HG03175 (cell line): Measurements from ENCODE around the gene YPEL2.
"Not testable (repeated sequence)": the region's sequence is repeated elsewhere in the genome, so short reads cannot be mapped to it uniquely, and the experiment has no call there.

Experiments used
- ATAC-seq: cut with Tn5 transposase; IDR thresholded peaks from one replicate; pipeline ENCODE4 v1.9.1; 2021; ENCODE audit warnings: mild to moderate bottlenecking, moderate library complexity; ENCODE audit not compliant: unreplicated experiment

Gene YPEL2, protein sequence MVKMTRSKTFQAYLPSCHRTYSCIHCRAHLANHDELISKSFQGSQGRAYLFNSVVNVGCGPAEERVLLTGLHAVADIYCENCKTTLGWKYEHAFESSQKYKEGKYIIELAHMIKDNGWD

DNA sequence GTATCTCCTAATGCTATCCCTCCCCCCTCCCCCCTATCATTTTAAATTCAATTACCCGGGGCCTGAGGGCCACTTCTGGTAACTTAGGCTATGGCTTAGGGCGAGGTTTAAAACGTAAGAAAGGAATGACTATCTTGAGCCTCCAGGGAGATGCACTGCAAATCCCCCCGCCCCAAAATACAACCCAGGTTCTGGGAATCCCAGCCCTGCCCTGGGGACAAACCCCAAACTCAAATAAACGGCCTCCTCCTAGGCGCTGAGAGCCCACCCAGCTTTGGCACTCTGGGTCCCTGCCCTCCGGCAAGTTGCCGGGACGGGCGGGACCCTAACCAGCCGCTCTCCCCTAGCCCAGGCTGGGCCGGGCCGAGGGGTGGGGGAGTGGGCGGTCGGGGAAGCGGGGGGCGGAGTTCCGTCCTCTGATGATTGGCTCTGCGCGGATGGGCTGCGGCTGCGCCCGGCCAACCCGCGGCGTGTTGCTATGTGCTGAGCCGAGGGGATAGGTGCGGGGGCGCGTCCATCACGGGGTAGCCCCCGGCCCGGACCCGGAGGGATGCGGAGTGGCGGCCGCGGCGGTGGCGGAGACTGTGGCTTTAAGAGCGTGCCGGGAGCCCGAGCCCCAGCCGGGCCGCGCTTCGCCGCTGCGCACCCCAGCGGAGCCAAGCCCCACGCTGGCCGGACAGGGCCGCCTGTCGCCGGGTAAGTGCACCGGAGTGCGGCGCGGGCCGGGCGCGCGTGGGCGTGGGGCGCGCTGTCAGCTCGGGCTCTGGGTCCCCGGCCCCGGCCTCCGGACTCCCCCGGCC is at the start of gene YPEL2:
Gene YPEL2, plus strand, starts transcription at position 527 of the 800 bp plus-strand sequence. CDS start 21,755 bp downstream, outside the sequence.
- peak; percentile 91 for ATAC-seq

DNA sequence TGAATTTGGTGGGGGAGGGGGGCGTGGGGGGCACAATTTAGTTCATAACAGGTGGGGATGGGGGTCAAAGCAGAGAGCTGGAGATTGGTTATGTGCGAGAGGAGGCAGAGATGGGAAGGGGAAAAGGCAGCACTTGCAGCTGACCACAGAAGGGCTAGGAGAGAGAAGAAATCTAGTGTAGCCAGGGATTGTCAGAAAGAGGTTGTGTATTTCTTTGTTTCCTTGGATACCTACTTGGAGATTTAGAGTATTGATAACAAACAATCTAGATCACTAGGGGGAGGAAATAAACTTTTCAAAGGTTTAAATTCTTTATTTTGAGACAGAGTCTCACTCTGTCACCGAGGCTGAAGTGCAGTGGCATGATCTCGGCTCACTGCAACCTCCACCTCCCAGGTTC is 47.1 kb upstream of the YPEL2 start:
- ATAC-seq: no peak

DNA sequence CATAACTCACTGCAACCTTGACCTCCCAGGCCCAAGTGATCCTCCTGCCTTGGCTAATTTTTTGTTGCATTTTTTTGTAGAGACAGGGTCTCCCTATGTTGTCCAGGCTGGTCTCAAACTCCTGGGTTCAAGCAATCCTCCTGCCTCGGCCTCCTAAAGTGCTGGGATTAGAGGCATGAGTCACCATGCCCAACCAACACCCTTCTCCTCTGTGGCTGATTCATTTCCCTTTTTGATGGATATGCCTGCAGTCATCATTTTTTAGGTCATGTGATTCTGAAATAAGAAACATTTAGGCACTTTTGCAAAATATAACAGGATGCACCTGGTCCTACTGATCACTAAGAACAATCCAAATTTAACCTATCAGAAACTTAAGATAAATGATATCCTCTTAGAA is 44.0 kb upstream of the YPEL2 start:
- ATAC-seq: no peak

DNA sequence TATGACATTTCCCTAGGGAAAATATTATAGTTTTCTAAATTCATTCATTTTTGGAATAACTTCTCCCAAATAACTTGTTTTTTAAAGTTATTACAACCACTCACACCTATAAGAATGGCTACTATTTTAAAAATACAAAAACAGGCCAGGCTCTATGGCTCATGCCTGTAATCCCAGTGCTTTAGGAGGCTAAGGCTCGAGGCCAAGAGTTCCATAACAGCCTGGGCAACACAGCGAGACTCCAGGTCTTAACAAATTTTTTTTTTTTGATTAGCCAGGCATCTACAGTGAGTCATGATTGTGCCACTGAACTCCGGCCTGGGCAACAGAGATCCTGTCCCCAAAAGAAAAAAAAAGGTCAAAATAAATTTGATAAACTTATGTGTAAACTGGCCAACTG is 43.6 kb upstream of the YPEL2 start:
- ATAC-seq: no peak

DNA sequence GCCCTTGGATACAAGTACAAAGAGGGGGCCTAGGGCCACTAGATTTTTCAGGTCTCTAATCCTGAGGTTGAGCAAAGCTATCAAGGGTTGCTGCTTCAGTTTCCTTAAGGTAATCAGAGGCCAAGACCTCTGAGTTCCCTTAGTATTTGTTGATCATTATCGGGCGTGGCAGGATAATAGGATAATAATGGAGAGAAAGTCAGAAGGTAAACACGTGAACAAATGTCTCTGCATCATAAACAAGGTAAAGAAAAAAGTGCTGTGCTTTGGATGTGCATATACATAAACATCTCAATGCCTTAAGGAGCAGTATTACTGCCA is 41.5 kb upstream of the YPEL2 start:
- no peak for ATAC-seq

DNA sequence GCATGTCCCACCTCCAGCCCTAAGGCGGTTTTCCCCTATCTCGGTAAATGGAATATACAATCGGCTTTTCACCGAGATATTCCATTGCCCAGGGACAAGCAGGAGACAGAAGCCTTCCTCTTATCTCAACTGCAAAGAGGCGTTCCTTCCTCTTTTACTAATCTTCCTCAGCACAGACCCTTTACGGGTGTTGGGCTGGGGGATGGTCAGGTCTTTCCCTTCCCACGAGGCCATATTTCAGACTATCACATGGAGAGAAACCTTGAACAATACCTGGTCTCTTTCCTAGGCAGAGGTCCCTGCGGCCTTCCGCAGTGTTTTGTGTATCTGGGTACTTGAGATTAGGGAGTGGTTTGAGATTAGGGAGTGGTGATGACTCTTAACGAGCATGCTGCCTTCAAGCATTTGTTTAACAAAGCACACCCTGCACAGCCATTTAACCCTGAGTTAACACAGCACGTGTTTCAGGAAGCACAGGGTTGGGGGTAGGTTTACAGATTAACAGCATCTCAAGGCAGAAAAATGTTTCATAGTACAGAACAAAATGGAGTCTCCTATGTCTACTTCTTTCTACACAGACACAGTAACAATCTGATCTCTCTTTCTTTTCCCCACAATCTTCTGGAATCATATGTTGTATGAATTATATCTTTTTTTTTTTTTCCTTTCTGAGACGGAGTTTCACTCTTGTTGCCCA is 41.0 kb upstream of the YPEL2 start:
- not testable (repeated sequence) for ATAC-seq

DNA sequence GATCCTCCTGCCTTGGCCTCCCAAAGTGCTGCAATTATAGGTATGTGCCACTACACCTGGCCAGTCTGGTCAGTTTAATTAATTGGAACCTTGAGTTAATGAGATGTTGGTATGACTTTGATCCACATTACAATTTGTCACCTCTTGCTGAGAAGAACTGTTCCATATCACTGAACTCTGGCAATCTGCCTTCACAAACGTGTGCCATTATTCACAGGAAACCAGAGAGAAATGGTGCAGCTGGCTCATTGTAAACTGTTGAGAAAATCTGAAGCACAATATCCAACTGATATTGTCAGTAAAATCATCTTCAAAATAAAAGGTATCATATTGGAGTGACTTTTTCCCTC is 39.3 kb upstream of the YPEL2 start:
- ATAC-seq: no peak

DNA sequence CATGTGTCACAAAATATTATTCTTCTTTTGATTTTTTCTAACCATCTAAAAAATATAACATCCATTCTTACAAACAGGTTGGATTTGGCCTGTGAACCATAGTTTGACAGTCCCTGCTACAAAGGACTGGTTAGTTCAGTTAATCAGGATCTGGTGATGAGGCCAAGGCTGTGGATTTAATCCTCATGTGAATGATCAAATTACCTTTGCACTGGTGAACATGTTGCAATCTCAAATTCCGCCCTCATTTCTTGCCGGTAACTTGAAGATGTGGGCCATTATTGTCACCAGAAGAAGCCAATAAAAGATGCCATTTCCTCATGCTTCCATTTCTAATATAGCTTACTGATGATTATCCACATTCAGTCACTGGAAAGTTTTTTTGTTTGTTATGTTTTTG is 35.3 kb upstream of the YPEL2 start:
- ATAC-seq: no peak

DNA sequence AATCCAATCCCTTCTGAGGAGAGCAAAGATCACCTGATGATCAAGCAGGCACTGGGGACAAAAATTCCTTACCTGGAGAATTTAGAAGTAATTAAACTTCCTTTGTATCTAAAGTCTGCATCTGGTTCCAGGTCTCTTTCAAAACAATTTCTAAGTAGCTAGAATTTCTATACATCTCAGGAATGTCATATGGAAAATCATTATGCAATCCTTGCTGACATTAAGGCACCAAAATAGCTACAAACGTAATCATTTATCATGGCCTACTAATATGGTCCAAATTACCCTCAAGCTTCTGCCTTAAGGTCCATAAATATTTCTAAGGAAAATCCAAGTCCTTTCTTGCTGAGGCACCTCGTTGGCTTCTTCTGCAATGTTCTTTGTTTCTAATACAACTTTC is 32.9 kb upstream of the YPEL2 start:
- ATAC-seq: no peak

DNA sequence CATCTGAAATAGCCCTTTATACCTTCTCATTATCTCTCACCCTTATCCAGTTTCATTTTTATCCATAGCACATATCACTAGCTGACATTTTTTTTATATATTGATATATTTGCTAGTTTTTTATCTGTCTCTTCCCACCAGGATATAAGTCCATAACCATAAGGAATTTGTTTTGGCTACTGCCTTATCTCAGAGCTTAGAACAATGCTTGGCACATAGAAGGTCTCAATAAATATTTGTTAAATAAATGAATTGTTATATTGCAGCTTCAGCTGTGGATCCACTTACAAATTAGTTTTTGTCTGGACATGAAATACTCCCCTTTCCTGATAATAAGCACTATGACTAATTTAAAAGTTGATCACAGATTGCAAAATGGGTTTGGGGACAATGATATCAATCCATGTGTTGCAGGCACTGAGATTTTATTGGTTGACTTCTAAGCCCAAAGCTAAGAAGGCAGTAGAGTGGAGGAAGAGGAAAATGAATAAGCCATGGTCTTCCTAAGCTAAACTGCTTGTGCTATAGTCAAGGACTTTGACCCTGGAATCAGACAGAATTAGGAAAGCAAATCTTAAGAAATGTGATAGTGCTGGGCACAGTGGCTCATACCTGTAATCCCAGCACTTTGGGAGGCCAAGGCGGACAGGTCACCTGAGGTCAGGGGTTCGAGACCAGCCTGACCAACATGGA is 31.9 kb upstream of the YPEL2 start:
- ATAC-seq: no peak

DNA sequence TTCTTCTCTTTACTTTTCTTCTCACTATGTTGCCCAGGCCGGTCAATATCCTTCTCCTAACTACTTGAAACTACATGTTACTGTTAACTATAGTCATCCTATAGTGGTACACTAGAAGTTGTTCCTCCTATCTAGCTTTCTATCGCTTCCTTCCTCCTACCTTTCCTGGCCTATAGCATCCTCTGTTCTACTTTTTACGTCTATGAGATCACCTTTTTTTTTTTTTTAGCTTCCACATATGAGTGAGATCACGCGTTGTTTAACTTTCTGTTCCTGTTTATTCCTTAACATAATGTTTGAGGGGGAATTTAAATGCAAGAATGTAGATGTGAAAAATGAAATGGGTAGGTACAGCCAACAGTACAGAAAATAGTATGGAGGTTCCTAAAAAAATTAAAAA is 30.5 kb upstream of the YPEL2 start:
- ATAC-seq: no peak

DNA sequence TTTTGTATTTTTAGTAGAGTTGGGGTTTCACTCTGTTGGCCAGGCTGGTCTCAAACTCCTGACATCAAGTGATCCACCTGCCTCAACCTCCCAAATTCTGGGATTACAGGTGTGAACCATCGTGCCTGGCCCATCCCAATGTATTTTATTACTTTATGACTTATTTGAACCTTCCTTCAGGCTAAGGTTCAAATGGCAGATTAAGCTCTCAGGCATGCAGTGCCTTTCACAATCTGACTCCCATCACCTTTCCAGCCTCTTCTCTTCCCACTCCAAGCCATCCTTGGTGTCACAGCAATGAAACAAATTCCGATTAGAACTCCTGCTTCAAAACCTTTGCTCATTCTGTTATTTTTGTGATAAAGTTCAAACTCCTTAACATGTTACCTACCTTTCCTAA is 26.6 kb upstream of the YPEL2 start:
- ATAC-seq: no peak

DNA sequence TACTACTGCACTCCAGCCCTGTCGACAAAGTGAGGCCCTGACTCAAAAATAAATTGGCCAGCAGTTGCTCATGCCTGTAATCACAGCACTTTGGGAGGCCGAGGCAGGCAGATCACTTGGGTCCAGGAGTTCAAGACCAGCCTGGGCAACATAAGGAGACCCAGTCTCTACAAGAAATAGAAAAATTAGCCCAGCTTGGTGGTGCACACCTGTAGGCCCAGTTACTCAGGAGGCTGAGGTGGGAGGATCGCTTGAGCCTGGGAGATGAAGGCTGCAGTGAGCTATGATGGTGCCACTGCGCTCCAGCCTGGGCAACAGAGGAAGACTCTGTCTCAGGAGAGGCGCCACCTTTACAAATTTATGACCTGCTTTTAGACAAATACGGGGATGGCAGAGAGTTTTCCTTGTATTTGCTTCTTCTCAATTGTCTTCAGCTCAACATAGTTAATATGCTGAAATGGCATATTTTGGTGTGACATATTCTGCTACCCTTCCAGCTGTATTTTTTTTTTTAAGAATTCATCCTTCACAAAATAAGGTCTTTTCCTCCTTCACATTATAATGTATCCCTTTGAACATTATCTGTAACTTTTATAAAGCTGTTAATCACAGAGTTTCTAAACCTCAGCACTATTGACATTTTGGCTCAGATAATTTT is 21.1 kb upstream of the YPEL2 start:
- ATAC-seq: no peak

DNA sequence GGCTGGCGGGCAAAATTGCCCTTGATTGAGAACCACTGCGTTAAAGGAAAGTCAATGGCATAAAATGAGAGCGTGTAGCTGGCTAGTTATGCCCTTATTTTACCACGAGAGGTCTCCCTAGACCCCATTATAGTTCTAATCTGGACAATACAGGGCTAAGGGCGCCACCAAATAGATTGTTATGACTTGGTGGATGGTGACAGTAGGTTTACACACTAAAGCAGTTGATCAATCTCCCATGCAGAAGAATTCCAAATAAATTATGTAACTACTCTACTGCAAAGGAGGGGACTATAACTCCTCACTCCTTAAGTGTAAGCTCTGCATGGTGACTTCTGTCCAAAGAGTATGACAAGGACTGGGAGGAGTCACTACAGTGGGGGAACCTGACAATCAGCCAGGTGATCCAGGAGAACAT is 20.4 kb upstream of the YPEL2 start:
- peak; percentile 43 for ATAC-seq

DNA sequence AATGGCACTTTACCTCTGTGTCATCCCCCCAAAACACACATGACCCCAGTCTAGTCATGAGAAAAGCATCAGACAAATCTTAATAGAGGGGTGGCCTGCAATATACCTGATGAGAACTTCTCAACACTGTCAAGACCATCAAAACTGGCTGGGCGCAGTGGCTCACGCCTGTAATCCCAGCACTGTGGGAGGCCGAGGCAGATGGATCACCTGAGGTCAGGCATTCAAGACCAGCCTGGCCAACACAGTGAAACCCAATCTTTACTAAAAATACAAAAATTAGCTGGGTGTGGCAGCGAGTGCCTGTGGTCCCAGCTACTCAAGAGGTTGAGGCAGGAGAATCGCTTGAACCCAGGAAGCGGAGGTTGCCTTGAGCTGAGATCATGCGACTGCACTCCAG is 19.9 kb upstream of the YPEL2 start:
- ATAC-seq: not testable (repeated sequence)

DNA sequence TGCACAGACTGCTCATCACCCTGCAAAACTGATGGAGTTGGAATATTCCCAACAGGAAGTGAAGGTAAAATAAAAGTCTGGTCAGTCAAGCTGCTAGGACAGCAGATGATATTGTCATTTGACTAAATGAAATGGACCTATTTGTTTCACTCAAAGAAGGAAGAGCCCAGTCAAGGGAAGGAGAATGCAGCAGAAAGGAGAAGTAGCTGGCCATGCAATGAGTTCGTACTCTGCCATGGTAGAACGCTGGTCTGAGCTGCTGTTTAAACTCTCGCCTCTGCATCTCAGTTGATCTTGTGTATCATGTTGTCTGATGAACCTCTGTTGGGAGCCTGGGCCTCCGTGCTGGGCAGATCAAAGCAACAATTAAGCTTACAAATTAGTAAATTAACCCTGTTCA is 15.6 kb upstream of the YPEL2 start:
- ATAC-seq: no peak

DNA sequence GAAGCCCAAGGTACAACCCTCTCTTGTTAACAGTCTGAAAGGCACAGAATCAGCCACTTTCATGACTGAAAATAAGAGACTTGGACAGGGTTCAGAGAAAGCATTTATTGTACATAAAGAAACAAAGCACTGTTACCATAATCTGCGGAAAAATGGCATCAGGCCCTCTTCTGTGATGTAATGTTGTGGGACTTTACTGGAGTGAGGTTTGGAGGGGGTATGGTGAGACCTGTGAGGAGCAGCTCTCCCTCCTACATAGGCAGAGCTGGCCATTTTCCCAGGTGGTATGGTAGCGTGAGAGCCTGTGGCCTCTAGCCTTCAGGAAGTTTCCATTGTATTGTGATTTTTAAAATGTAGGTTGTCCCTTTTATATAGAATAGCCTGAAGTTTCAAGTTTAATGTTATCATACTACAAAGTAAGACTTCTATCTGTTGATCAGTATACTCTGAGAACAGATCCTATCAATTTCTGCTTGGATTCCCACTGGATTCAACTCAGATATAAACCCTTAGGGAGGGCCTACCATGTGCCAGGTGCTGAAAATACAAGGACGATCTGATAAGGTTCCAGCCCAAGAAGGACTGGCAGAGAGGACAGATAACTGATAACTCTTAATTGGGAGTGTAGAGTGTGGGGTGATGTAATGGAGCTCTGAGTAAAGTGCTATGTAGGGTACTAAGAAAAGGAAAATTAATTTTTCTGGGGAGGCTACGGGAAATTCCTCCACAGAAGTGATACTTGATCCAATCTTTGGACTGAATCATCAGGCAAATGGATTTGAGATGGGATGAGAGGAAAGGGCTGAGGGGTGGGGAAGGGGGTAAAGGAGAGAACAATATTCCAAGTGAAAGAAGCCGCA is 4.1 kb upstream of the YPEL2 start:
- ATAC-seq: no peak

DNA sequence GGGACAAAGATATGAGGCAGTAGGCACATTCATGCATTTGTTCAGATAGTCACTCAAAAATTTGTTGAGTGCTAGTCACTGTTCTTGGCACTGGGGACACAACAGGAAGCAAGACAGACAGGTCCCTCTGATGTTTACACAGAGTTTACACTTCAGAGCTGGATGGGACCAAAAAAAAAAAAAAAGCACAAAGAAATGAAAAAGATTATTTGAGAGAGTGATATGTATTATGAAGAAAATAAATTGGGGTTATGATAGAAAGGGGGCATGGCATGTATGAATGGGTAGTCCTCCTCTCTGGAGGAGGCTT is 3.5 kb upstream of the YPEL2 start:
- no peak for ATAC-seq

DNA sequence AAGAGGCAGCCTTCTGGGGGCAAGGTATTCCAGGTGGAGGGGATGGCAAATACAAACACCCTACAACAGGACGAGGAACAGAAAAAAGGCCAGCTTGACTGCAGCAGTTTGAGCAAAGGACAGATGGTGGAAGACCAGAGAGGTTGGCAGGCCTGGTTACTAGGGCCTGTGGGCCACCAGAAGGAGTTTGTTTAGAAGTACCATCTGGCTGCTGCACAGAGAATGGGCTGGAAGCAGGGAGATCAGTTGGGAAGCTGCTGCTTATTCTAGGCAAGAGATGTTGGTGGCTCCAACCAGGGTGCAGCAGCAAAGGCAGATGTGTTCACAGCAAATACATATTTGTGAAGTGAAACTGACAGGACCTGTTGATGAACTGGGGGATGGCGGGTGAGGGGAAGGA is 2.9 kb upstream of the YPEL2 start:
- ATAC-seq: no peak

DNA sequence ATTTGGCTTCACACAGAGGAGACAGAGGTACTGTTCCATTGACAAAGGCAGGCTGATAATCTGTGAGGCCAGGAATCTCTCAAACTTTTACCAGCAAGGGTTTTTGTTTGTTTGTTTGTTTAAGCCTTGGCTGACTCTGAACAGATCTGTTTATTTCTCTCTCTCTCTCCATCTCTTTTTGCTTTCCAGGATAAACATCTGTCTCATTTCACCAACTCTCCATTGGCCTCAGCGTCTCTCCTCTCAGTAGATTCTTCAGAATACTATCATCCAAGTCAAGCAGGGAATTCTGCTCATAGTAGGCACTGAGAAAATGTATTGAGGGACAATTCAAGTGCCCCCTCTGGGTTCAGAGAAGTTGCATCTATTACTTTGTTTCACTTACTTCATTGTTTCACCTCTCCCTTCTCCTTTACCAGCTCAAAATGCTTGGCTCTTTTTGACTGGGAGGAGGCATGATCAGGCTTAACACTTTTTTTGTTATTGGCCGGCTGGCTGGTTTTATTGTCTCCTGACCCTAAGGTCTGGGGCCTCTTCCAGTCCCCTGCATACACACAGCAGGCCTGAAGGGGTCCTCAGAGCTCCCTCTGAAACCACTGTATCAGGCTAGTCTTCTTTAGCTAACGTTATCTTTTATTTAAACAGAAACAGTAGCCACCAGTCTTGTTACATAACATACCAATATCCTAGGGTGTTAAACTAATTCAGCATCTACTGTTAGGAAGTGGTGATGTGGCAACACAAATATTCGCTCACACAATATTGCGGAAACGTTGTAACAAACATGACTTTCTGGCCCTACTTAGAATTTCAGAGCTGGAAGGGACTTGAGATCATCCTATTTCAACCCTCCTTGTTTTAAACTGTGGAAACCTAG is 2.0 kb upstream of the YPEL2 start:
- ATAC-seq: peak; percentile 43
